CD1c-positive myeloid dendritic cell (primary cell): ENCODE results near the gene RBMS2.
A peak's percentile ranks its signal among the peaks of the same experiment; 100 is the strongest.
"Not testable (repeated sequence)": the region's sequence is repeated elsewhere in the genome, so short reads cannot be mapped to it uniquely, and the experiment has no call there.

Experiments
- DNase-seq: peaks from one replicate; pipeline ENCODE4 v3.0.0-alpha.2; 2016; ENCODE audit errors: extremely low spot score

RBMS2 gene

GRCh38 chr12:56517854-56518253 lies 3.8 kb upstream of the RBMS2 start:
- no peak for DNase-seq

- peak; percentile 46 for DNase-seq
Observed at GRCh38 chr12:56518570-56518969, 3.0 kb upstream of the RBMS2 start.

- peak; percentile 3 for DNase-seq
Observed at GRCh38 chr12:56520048-56520447, 1.6 kb upstream of the RBMS2 start.

GRCh38 chr12:56520506-56520905 lies 1.1 kb upstream of the RBMS2 start:
- peak; percentile 73 for DNase-seq

GRCh38 chr12:56521209-56521589 lies 421 bp upstream of the RBMS2 start:
- peak; percentile 48 for DNase-seq

- no peak for DNase-seq
Observed at GRCh38 chr12:56522411-56523193, 982 bp downstream of the RBMS2 start.

- no peak for DNase-seq
Observed at GRCh38 chr12:56528846-56529245, 7.2 kb downstream of the RBMS2 start.

GRCh38 chr12:56529656-56530055 lies 8.0 kb downstream of the RBMS2 start:
- DNase-seq: no peak

GRCh38 chr12:56530390-56531055 lies 8.9 kb downstream of the RBMS2 start:
- DNase-seq: no peak

- peak; percentile 17 for DNase-seq
Observed at GRCh38 chr12:56537546-56537945, 15.9 kb downstream of the RBMS2 start.

- no peak for DNase-seq
Observed at GRCh38 chr12:56541631-56542030, 20.0 kb downstream of the RBMS2 start.

- no peak for DNase-seq
Observed at GRCh38 chr12:56542164-56542563, 20.5 kb downstream of the RBMS2 start.

GRCh38 chr12:56545023-56545604 lies 23.5 kb downstream of the RBMS2 start:
- no peak for DNase-seq

GRCh38 chr12:56546680-56547079 lies 25.1 kb downstream of the RBMS2 start:
- DNase-seq: no peak

- DNase-seq: no peak
Observed at GRCh38 chr12:56551070-56551469, 29.4 kb downstream of the RBMS2 start.

- peak; percentile 61 for DNase-seq
Observed at GRCh38 chr12:56565510-56566101, 44.0 kb downstream of the RBMS2 start.

GRCh38 chr12:56568146-56568545 lies 46.5 kb downstream of the RBMS2 start:
- DNase-seq: no peak

GRCh38 chr12:56571121-56571520 lies 49.5 kb downstream of the RBMS2 start:
- DNase-seq: no peak

- peak; percentile 51 for DNase-seq
Observed at GRCh38 chr12:56572288-56572687, 50.7 kb downstream of the RBMS2 start.

GRCh38 chr12:56574210-56574609 lies 52.6 kb downstream of the RBMS2 start:
- DNase-seq: peak; percentile 79

- not testable (repeated sequence) for DNase-seq
Observed at GRCh38 chr12:56577248-56577647, 55.6 kb downstream of the RBMS2 start.

GRCh38 chr12:56578983-56579546 lies 57.4 kb downstream of the RBMS2 start:
- no peak for DNase-seq
